Caco-2 (cell line): Measurements from ENCODE around the gene SELPLG. TPM values are rescaled to one million over a fixed set of nuclear protein-coding genes. Genes with fewer than 3 reads are reported as not detected.

ENCODE experiments used
- BruUV-seq: library from RNA; stranded (reverse); fragments of 400-500 nt; replicated peaks from 2 replicates; lab custom pipeline; 2021; lab: Mats Ljungman, UMichigan
- CTCF ChIA-PET: fragments of 300-600 bp; sonication (Branson Sonifier 250); formaldehyde crosslinking; loops from one replicate; lab custom pipeline; 2022; ENCODE audit warnings: antibody characterized with exemption; lab: Charles Lee
- POLR2A ChIA-PET: fragments of 300-600 bp; sonication (Branson Sonifier 250); formaldehyde crosslinking; loops from one replicate; lab custom pipeline; 2022; ENCODE audit warnings: antibody characterized with exemption; lab: Charles Lee
- DNase-seq, 2 experiments: peaks; one replicate each; pipeline versions ENCODE4 v3.0.0 to v3.0.0-alpha.2; 2020 to 2022
- H3K27me3 ChIP-seq: replicated peaks from 2 replicates; pipeline ENCODE4 v1.6.0; 2011; ENCODE audit warnings: low read length; ENCODE audit not compliant: control insufficient read depth, insufficient read depth
- H3K36me3 ChIP-seq: 2 replicates; pipeline ENCODE4 v1.5.1; 2011; ENCODE audit warnings: low read length; ENCODE audit not compliant: control insufficient read depth, insufficient read depth
- H3K4me1 ChIP-seq: fragments of 250-450 bp; sonication (Bioruptor Pico); 2 replicates; pipeline ENCODE4 v1.5.1; 2020; ENCODE audit warnings: mild to moderate bottlenecking
- H3K4me3 ChIP-seq: 2 replicates; pipeline ENCODE4 v1.5.1; 2011; ENCODE audit warnings: low read depth, mild to moderate bottlenecking, control low read depth, low read length
- H3K9me3 ChIP-seq: fragments of 250-450 bp; sonication (Bioruptor Pico); 2 replicates; pipeline ENCODE4 v1.5.1; 2020; ENCODE audit warnings: mild to moderate bottlenecking, moderate library complexity
- H3K27ac Mint-ChIP-seq: one replicate; pipeline ENCODE4 v1.8.0; 2022; ENCODE audit warnings: mixed read lengths; ENCODE audit not compliant: unreplicated experiment
- H3K27me3 Mint-ChIP-seq: one replicate; pipeline ENCODE4 v1.8.0; 2022; ENCODE audit warnings: mixed read lengths; ENCODE audit not compliant: insufficient read depth, unreplicated experiment
- H3K36me3 Mint-ChIP-seq: one replicate; pipeline ENCODE4 v1.8.0; 2022; ENCODE audit warnings: mild to moderate bottlenecking, mixed read lengths; ENCODE audit not compliant: insufficient read depth, unreplicated experiment
- H3K4me1 Mint-ChIP-seq: one replicate; pipeline ENCODE4 v1.8.0; 2022; ENCODE audit warnings: low read depth, mixed read lengths; ENCODE audit not compliant: unreplicated experiment
- H3K4me3 Mint-ChIP-seq: one replicate; pipeline ENCODE4 v1.8.0; 2022; ENCODE audit warnings: mild to moderate bottlenecking, moderate library complexity, mixed read lengths; ENCODE audit not compliant: unreplicated experiment
- H3K9me3 Mint-ChIP-seq: one replicate; pipeline ENCODE4 v1.8.0; 2022; ENCODE audit warnings: mixed read lengths; ENCODE audit not compliant: unreplicated experiment
- intact Hi-C: fragments of 100-400 bp; cut with micrococcal nuclease; formaldehyde crosslinking; loops from one replicate; pipeline ENCODE4 v1.10.0; 2022; ENCODE audit not compliant: unreplicated experiment
- total RNA-seq: library from RNA; stranded (reverse); gene quantifications from 2 replicates; pipeline ENCODE4 v1.2.3, GENCODE V29; 2022
- TF ChIP-seq, protein P1 (sequence below), 2 experiments: fragments of 200-600 bp in 1 of 2; IDR thresholded peaks; 1 replicate in 1 of 2; 2 replicates in 1 of 2; pipeline versions ENCODE4 v1.5.1 to v1.8.0; 2011 to 2022; ENCODE audit warnings: antibody characterized with exemption in 1 of 2, control low read depth in 1 of 2, inconsistent platforms in 1 of 2, low read depth in 1 of 2, low read length in 1 of 2, mild to moderate bottlenecking in 1 of 2, moderate library complexity in 1 of 2; ENCODE audit not compliant: insufficient read depth in 1 of 2, severe bottlenecking in 1 of 2, unreplicated experiment in 1 of 2

Gene SELPLG
- total RNA-seq, 1 experiment from 2014 or later = 0.23 TPM

DNA sequence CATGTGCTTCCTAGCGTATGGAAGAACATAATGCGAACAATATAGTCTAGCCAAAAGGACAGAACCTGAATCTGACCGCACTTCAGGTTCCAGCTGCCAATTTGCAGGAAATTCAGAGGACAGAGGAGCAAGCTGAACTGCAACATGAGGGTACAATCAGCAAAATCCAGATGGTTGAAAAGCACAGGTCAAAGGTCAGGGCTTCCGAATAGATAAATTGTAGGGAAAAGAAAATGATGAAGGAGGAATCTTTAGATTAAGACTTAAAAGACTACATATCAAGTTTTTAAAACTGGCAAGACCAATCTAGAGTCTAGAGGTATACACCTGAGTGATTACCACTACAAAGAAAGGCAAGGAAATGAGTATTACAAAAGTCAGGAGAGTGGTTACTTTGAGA, 42.1 kb upstream of the SELPLG start:
- BruUV-seq = no TSS peak
- H3K27me3 ChIP-seq = no peaks in the 10 kb centered on the region
- Mint-ChIP-seq H3K27me3 (no peaks in the 10 kb centered on the region), H3K27ac (peak overlapping the region; percentile 46), H3K36me3 (peaks cover 72% of the 10 kb centered on the region), H3K4me3 (no peak overlapping the region), H3K4me1 (peaks cover 18% of the 10 kb centered on the region), H3K9me3 (no peaks in the 10 kb centered on the region)
- no peaks in the 10 kb centered on the region for H3K4me1 ChIP-seq
- ChIA-PET CTCF (no interaction called here), POLR2A (no interaction called here)
- intact Hi-C loops = no loop called here
- TF ChIP-seq, protein P1, sequence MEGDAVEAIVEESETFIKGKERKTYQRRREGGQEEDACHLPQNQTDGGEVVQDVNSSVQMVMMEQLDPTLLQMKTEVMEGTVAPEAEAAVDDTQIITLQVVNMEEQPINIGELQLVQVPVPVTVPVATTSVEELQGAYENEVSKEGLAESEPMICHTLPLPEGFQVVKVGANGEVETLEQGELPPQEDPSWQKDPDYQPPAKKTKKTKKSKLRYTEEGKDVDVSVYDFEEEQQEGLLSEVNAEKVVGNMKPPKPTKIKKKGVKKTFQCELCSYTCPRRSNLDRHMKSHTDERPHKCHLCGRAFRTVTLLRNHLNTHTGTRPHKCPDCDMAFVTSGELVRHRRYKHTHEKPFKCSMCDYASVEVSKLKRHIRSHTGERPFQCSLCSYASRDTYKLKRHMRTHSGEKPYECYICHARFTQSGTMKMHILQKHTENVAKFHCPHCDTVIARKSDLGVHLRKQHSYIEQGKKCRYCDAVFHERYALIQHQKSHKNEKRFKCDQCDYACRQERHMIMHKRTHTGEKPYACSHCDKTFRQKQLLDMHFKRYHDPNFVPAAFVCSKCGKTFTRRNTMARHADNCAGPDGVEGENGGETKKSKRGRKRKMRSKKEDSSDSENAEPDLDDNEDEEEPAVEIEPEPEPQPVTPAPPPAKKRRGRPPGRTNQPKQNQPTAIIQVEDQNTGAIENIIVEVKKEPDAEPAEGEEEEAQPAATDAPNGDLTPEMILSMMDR (IDR thresholded peaks at IDR 0.05; ENCODE audit: insufficient read depth in 1 of 2, low read depth in 1 of 2, low read length in 1 of 2, severe bottlenecking in 1 of 2, unreplicated experiment in 1 of 2) = no peak
- H3K9me3 ChIP-seq = no peaks in the 10 kb centered on the region
- no peaks in the 10 kb centered on the region; the same call in 1 of the 2 replicates for H3K36me3 ChIP-seq
- no peak for DNase-seq
- H3K4me3 ChIP-seq = no peak overlapping the region

DNA sequence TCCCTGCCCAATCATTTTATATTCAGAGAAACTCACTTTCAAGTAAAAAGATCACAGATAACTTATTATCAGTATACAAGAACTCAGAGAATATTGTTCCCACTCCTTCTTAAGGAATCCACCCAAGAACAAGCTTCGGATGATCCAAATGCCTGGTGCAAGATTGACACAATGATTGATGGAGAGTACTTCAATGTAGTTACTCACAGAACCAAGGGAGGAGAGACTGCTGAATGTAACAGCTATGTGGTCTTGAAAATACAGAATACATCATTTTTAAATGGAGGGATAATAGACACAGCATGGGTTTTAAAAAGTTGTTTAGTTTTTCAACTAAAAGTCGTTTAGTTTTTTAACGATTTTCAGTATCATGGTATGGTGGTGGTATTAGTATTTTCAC, 38.4 kb upstream of the SELPLG start:
- TF ChIP-seq, protein P1 (IDR thresholded peaks at IDR 0.05; ENCODE audit: insufficient read depth in 1 of 2, low read depth in 1 of 2, low read length in 1 of 2, severe bottlenecking in 1 of 2, unreplicated experiment in 1 of 2) = no peak
- Mint-ChIP-seq H3K36me3 (peaks cover 67% of the 10 kb centered on the region), H3K9me3 (no peaks in the 10 kb centered on the region), H3K27ac (no peak overlapping the region), H3K27me3 (no peaks in the 10 kb centered on the region), H3K4me3 (no peak overlapping the region), H3K4me1 (peaks cover 33% of the 10 kb centered on the region)
- Histone ChIP-seq H3K9me3 (no peaks in the 10 kb centered on the region), H3K36me3 (no peaks in the 10 kb centered on the region; the same call in 1 of the 2 replicates), H3K27me3 (no peaks in the 10 kb centered on the region), H3K4me1 (no peaks in the 10 kb centered on the region), H3K4me3 (no peak overlapping the region)
- no peak for DNase-seq
- POLR2A ChIA-PET = no interaction called here
- no TSS peak for BruUV-seq
- intact Hi-C loops = no loop called here
- CTCF ChIA-PET = interaction anchor here (0.6 kb wide), 1 partner anchor 877 kb away, joined by 4 read pairs; no protein-coding TSS in a partner anchor

DNA sequence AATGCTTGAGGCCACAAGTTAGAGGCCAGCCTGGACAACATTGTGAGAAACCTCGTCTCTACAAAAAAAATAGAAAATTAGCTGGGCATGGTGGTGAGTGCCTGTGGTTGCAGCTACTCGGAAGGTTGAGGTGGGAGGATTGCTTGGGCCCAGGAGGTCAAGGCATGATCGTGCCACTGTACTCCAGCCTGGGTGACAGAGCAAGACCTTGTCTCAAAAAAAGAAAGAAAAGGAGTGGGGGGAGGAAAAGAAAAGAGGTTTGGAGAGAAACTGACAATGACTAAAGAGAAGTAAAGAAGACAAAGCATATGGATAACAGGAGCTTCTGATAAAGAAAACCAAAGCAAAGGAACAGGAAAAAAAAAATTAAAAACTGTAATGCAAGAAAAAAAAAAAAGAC, 37.4 kb upstream of the SELPLG start:
- Mint-ChIP-seq H3K27me3 (no peaks in the 10 kb centered on the region), H3K27ac (no peak overlapping the region), H3K9me3 (no peaks in the 10 kb centered on the region), H3K4me1 (peaks cover 39% of the 10 kb centered on the region), H3K36me3 (peaks cover 58% of the 10 kb centered on the region), H3K4me3 (no peak overlapping the region)
- DNase-seq = no peak
- Histone ChIP-seq H3K4me3 (no peak overlapping the region), H3K36me3 (no peaks in the 10 kb centered on the region), H3K4me1 (no peaks in the 10 kb centered on the region), H3K27me3 (no peaks in the 10 kb centered on the region), H3K9me3 (no peaks in the 10 kb centered on the region)
- TF ChIP-seq, protein P1 (IDR thresholded peaks at IDR 0.05; ENCODE audit: insufficient read depth in 1 of 2, low read depth in 1 of 2, low read length in 1 of 2, severe bottlenecking in 1 of 2, unreplicated experiment in 1 of 2) = no peak
- intact Hi-C loops = no loop called here
- no TSS peak for BruUV-seq
- CTCF ChIA-PET = interaction anchor here (0.6 to 1.1 kb wide), 2 partner anchors 20 to 119 kb away, joined by 3 read pairs; no protein-coding TSS in a partner anchor
- POLR2A ChIA-PET = interaction anchor here (0.6 kb wide), 1 partner anchor 15 kb away, joined by 4 read pairs; no protein-coding TSS in a partner anchor
